ENCODE data around the gene SLC46A2. TPM values are rescaled to one million over a fixed set of nuclear protein-coding genes. Genes with fewer than 3 reads are reported as not detected.

Gene SLC46A2
- total and polyA plus RNA-seq, 9 of the 15 experiments (the other 6 are each of a cell fraction or from before 2014, with no cell fraction given), result not detected

DNA sequence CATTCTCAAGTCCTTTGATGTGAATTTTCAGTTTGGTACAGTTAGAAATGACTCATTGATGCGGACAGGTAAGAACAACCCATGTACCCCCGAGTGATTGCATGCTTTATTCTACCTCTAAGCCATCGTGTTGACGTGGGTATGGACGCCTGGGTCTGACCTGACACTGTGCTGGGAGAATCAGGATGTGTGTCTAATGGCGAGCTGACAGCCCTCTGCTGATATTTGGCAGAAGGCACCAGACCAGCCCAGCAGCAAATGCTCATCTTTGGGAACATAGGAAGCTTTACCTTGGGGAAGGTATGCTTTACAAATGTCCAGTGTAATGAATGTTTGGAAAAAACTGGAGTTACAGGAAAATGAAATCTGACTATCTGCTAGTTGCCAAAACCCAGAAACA is 20.1 kb downstream of the SLC46A2 start:
- Histone ChIP-seq H3K4me2 (ENCODE audit: insufficient read depth, low read length) (no peak overlapping the region), H2AFZ (ENCODE audit: low read depth, low read length) (no peak overlapping the region), H3K27me3 (ENCODE audit: control insufficient read depth in 2 of 2, insufficient read depth in 2 of 2, low read length in 2 of 2) (no peaks in the 10 kb centered on the region), H3K4me1 (replicated peaks in 1 of 2; ENCODE audit: control insufficient read depth in 2 of 2, insufficient read depth in 2 of 2, low read length in 2 of 2) (peaks cover 4 to 6% of the 10 kb centered on the region in 2 experiments; a peak in 2 of 5 replicates), H3K9me3 (replicated peaks; ENCODE audit: control insufficient read depth, insufficient read depth, low read depth, low read length) (no peaks in the 10 kb centered on the region), H3K9ac (ENCODE audit: insufficient read depth in 1 of 2, low read depth in 2 of 2, low read length in 2 of 2) (no peak overlapping the region), H3K4me3 (no peak overlapping the region), H3K27ac (ENCODE audit: extremely low read depth, low read depth, low read length) (no peak overlapping the region), H3K9me1 (ENCODE audit: control insufficient read depth, insufficient read depth, low read length) (no peaks in the 10 kb centered on the region), H3K36me3 (ENCODE audit: control insufficient read depth, insufficient read depth, low read length) (no peaks in the 10 kb centered on the region), H4K20me1 (replicated peaks; ENCODE audit: control insufficient read depth, insufficient read depth, low read length) (no peaks in the 10 kb centered on the region), H3K79me2 (ENCODE audit: control insufficient read depth, insufficient read depth, low read length) (no peaks in the 10 kb centered on the region)
- DNase-seq (ENCODE audit: extremely low read depth in 1 of 4, low spot score in 3 of 4) (no peak), FAIRE-seq (no peak), ATAC-seq (no peak)
- in situ Hi-C loops (cut with MboI), result no loop called here
- BruUV-seq (replicated peaks), result no TSS peak
- 29% methylated on average over 6 of the region's 6 CpGs for WGBS (ENCODE audit: insufficient coverage, low coverage, missing lambda C conversion rate)
- POLR2A ChIA-PET, result no interaction called here
- TF ChIP-seq TAL1 (IDR thresholded peaks at IDR 0.05) (no peak), PYGO2 (tag; IDR thresholded peaks at IDR 0.05) (no peak), ZBTB17 (CRISPR knock-in tag; IDR thresholded peaks at IDR 0.05) (no peak), RAD51 (IDR thresholded peaks at IDR 0.05; ENCODE audit: borderline replicate concordance, low read depth) (no peak), KLF6 (CRISPR knock-in tag; IDR thresholded peaks at IDR 0.05; ENCODE audit: borderline replicate concordance) (no peak), SRSF9 (IDR thresholded peaks at IDR 0.05; ENCODE audit: borderline replicate concordance, low read depth, low read length) (no peak), SIX5 (IDR thresholded peaks at IDR 0.05; ENCODE audit: borderline replicate concordance in 1 of 2, insufficient read depth in 1 of 2, low read depth in 1 of 2, low read length in 2 of 2) (no peak), RBM17 (IDR thresholded peaks at IDR 0.05; ENCODE audit: borderline replicate concordance, low read depth, low read length) (no peak)
- TF ChIP-seq, protein P1, sequence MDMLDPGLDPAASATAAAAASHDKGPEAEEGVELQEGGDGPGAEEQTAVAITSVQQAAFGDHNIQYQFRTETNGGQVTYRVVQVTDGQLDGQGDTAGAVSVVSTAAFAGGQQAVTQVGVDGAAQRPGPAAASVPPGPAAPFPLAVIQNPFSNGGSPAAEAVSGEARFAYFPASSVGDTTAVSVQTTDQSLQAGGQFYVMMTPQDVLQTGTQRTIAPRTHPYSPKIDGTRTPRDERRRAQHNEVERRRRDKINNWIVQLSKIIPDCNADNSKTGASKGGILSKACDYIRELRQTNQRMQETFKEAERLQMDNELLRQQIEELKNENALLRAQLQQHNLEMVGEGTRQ (CRISPR knock-in tag; IDR thresholded peaks at IDR 0.05), result no peak
- TF ChIP-seq, protein P2, sequence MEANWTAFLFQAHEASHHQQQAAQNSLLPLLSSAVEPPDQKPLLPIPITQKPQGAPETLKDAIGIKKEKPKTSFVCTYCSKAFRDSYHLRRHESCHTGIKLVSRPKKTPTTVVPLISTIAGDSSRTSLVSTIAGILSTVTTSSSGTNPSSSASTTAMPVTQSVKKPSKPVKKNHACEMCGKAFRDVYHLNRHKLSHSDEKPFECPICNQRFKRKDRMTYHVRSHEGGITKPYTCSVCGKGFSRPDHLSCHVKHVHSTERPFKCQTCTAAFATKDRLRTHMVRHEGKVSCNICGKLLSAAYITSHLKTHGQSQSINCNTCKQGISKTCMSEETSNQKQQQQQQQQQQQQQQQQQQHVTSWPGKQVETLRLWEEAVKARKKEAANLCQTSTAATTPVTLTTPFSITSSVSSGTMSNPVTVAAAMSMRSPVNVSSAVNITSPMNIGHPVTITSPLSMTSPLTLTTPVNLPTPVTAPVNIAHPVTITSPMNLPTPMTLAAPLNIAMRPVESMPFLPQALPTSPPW (CRISPR knock-in tag; IDR thresholded peaks at IDR 0.05), result no peak
- TF ChIP-seq, protein P3, sequence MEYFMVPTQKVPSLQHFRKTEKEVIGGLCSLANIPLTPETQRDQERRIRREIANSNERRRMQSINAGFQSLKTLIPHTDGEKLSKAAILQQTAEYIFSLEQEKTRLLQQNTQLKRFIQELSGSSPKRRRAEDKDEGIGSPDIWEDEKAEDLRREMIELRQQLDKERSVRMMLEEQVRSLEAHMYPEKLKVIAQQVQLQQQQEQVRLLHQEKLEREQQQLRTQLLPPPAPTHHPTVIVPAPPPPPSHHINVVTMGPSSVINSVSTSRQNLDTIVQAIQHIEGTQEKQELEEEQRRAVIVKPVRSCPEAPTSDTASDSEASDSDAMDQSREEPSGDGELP (CRISPR knock-in tag; IDR thresholded peaks at IDR 0.05; ENCODE audit: borderline replicate concordance), result no peak
- CTCF ChIA-PET (ENCODE audit: low intra/inter-chr PET ratio), result no interaction called here
- intact Hi-C loops (cut with micrococcal nuclease), result no loop called here
